ENCODE measurements around the gene SMG1. TPM values are rescaled to one million over a fixed set of nuclear protein-coding genes. Genes with fewer than 3 reads are reported as not detected.

The SMG1 gene
- total and polyA plus RNA-seq, 2 donors (not counting 1 experiment from before 2014, with no cell fraction given) = 30.1 to 101 TPM

- Histone ChIP-seq H3K79me2 (ENCODE audit: control insufficient read depth, insufficient read depth, low read length) (peaks cover 67% of the 10 kb centered on the region), H2AFZ (ENCODE audit: low read length) (no peak overlapping the region), H3K9me3 (ENCODE audit: control insufficient read depth, insufficient read depth, low read depth, low read length) (no peaks in the 10 kb centered on the region), H3K36me3 (ENCODE audit: control insufficient read depth, insufficient read depth, low read length) (peaks cover 24% of the 10 kb centered on the region), H3K27ac (ENCODE audit: insufficient read depth, low read length) (peak overlapping the region; percentile 84), H4K20me1 (ENCODE audit: control insufficient read depth, extremely low read depth, insufficient read depth, low read length) (peaks cover 11% of the 10 kb centered on the region), H3K9ac (ENCODE audit: insufficient read depth, low read length) (peak overlapping the region; percentile 85), H3K4me2 (ENCODE audit: extremely low read depth, insufficient read depth, low read length) (peak overlapping the region; percentile 97), H3K4me3 (replicated peaks in 1 of 4; ENCODE audit: control extremely low read depth in 1 of 4, insufficient read depth in 1 of 4, low read depth in 3 of 4, low read length in 4 of 4) (peak overlapping the region; percentile 71 to 100 (median 83)), H3K4me1 (ENCODE audit: control insufficient read depth, extremely low read depth, insufficient read depth, low read length) (peaks cover 11% of the 10 kb centered on the region), H3K27me3 (ENCODE audit: control insufficient read depth, insufficient read depth, low read length) (no peaks in the 10 kb centered on the region)
- peak in 1 of 2 donors; percentile 33 for DNase-seq (ENCODE audit: low read depth in 2 of 2)
- no peak for TF ChIP-seq CTCF (conservative IDR thresholded peaks at IDR 0.05 in 1 of 2, IDR thresholded peaks at IDR 0.05 in 1 of 2; ENCODE audit: low read depth in 1 of 2, low read length in 2 of 2)
- no peak for TF ChIP-seq EZH2 (IDR thresholded peaks at IDR 0.05; ENCODE audit: low read length, missing control alignments)
Observed at GRCh38 chr16:18788828-18789514, 137.2 kb downstream of the SMG1 start.

DNA sequence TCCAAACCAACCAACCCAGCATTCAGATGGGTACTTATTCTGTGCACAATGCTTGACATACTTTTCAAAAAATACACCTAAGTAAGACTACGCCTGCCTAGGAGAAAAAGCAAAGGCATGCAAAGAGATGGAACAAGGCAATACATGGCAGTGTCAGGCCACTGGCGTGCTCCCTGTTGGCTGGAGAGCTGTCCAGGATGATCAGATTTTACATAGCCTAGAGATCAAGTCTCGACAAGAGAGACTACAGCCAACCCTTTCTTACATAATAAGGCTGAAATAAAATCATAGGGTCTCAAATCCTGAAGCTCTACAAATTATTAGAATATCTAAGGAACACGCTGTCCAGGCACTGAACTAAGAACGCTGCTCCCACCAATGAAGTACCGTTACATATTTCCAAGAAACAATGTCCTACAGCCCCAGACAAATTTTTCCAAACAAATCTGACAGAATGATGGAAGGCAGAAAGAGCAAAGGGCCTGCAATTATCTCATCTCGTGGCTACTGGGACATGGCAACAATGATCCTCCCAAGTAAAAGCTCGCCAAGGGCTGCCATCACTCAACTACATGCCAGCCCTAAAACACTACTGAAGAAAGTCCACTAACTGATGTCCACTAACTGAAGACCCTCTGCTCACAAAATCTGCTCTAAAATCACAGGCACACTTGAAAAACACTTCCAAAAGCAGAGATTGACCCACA, 141.1 kb downstream of the SMG1 start:
- Histone ChIP-seq H3K9ac (ENCODE audit: insufficient read depth, low read length) (no peak overlapping the region), H3K4me2 (ENCODE audit: extremely low read depth, insufficient read depth, low read length) (peak overlapping the region; percentile 62), H3K79me2 (ENCODE audit: control insufficient read depth, insufficient read depth, low read length) (peaks cover 69% of the 10 kb centered on the region), H3K4me1 (ENCODE audit: control insufficient read depth, extremely low read depth, insufficient read depth, low read length) (peaks cover 11% of the 10 kb centered on the region), H3K9me3 (ENCODE audit: control insufficient read depth, insufficient read depth, low read depth, low read length) (no peaks in the 10 kb centered on the region), H3K36me3 (ENCODE audit: control insufficient read depth, insufficient read depth, low read length) (peaks cover 16% of the 10 kb centered on the region), H2AFZ (ENCODE audit: low read length) (no peak overlapping the region), H3K27me3 (ENCODE audit: control insufficient read depth, insufficient read depth, low read length) (no peaks in the 10 kb centered on the region), H3K4me3 (replicated peaks in 1 of 4; ENCODE audit: control extremely low read depth in 1 of 4, insufficient read depth in 1 of 4, low read depth in 3 of 4, low read length in 4 of 4) (peak overlapping the region in 2 of 4 experiments; percentile 6 to 21), H3K27ac (ENCODE audit: insufficient read depth, low read length) (no peak overlapping the region), H4K20me1 (ENCODE audit: control insufficient read depth, extremely low read depth, insufficient read depth, low read length) (peaks cover 11% of the 10 kb centered on the region)
- TF ChIP-seq CTCF (conservative IDR thresholded peaks at IDR 0.05 in 1 of 2, IDR thresholded peaks at IDR 0.05 in 1 of 2; ENCODE audit: low read depth in 1 of 2, low read length in 2 of 2) = no peak
- TF ChIP-seq EZH2 (IDR thresholded peaks at IDR 0.05; ENCODE audit: low read length, missing control alignments) = no peak
- DNase-seq (ENCODE audit: low read depth in 2 of 2) = peak in 1 of 2 donors; percentile 41
